Activated CD4-positive, alpha-beta T cell treated with anti-CD3 and anti-CD28 coated beads for 48 hours (primary cell): ENCODE measurements around the gene STK39.

Experiments
- DNase-seq: peaks from one replicate; pipeline ENCODE4 v3.0.0-alpha.2; 2020

STK39 gene

DNA sequence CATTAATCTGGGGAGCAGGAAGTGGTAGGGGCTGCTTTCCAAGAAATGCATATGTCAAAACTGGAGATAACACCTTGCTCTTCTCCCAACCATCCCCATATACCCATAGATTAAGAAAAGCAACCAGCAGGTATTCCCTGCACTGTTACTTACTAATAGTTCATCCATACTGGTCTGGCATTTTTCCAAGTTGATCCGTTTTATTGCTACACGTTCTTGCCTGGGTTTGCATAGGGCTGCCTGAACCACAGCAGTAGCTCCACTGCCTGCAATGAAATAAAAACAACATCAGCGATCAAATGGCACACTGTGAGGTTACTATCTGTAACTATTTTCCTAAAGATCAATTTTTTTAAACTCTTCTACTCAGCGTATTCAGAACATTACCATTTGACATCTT is 65.6 kb downstream of the STK39 start:
- DNase-seq = no peak

DNA sequence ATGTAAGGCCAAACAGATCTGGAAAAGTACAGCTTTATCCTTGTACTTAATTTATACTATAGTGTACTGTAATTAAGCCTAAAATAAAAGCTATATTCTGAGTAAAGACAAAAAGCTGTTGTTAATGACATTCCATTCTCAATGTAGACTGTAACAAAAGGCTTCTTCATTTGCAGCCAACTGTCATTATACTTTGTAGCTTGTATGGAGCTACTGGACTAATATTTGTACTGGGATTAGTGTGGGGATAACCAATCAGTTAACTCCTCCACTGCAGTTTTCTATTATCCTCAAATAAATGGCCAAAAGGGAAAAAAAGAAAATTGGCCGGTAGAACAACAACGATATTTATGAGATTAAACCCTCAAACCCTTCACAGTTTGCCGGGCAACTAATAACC is 66.5 kb downstream of the STK39 start:
- DNase-seq = no peak

DNA sequence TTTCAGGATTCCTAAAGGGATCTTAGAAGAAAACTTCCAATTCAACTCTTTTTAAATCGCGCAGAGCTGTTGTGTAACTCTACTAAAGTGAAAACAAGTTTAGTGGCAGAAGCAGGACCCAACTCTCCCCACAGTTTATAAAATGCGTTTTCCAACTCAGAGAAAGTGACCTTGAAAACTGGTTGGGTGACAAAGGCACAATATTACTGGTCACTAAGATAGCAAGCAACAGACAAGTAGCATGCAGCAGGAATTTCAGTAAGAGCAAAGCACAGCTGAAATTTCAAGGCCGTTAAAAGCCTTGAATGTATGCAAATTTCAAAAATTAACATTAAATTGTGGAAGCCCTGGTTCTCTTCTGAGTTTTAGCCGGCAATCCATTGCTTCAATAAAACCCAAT is 66.9 kb downstream of the STK39 start:
- DNase-seq = no peak

DNA sequence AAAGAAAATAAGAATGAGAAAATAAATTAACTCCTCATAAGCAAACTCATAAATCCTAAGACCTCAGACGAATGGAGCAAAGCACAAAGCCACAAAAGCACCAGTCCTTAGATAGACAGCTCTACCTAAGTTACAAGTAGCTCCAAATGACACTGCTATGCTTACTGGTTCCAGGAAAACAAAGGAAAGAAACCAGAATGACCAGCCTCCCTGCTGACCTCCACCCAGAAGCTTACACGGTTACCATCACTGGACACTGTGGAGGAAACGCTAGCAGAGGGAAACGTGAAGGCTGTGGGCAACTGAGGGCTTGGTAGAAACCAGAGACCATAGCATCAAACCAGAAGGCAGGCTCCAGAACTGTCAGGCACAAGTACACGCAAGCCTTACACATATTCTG is 67.8 kb downstream of the STK39 start:
- no peak for DNase-seq

DNA sequence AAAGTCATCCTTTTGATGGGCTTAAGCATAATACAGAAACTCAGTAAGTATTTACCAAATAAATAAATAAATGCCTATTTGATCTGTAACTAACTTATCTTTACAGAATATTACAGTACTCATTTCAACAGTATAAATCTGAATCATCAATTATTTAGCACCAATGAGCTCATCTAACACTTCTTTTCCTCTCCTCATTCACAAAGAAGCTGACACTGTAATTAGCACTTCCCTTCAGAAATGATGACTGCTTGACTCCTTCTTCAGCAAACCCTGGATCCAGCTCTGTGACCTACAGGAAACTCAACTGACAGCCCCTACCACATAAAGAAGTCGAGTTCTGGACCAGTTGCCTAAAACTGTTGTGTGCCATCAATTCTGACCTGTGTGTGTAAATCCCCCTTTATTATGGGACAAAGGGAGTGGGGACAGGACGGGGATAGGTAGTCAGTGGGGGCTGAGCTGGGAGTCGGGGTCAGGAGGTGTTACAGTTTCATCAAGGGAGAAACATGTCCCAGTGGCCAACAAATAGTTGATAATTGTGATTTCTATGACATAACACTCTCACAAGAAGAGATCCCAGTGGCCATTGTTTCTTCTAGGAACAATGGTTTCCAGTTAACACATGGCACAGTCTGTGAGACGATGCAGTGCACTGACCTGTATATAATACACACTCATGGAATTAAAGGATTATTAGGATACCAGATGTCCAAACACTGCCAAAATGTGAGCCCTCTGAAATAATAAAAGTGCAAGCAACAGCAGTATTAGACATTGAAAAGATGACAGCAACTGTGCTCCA is 68.7 kb downstream of the STK39 start:
- DNase-seq = no peak

DNA sequence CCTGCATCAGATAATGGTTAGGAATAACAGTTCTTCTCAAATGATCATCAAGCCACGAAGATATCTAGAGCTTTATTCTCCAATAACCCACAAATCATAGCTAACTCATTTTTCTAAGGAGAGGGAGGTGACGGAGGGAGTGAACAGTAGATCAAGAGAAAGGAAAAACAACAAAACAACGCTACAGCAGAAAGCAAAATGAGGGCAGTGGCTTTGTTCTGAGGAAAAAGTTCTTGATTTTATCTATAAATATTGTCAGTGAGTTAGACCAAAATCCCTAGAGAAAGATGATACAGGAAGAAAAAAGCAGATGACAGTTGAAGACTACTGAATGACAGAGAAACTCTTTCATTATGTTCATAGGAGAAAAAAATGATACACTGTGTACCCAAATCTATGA is 71.0 kb downstream of the STK39 start:
- DNase-seq = no peak

DNA sequence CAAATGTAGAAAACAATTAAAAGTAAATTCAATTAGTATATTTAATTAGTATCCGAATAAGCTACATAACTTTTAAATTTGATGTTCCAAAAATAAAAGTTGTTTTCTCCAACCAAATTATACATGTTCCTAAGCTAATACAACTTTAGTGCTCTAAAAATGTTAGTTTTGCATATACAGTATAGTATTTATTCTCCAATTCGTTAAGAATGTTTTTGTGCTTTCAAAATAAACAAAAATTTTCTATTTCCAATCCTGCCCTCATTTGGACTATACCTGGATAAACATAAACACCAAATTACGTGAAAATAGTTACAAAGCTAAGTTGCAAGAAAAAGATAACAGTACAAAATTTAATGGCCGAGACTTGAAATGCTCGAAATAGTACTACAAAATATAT is 71.9 kb downstream of the STK39 start:
- no peak for DNase-seq

DNA sequence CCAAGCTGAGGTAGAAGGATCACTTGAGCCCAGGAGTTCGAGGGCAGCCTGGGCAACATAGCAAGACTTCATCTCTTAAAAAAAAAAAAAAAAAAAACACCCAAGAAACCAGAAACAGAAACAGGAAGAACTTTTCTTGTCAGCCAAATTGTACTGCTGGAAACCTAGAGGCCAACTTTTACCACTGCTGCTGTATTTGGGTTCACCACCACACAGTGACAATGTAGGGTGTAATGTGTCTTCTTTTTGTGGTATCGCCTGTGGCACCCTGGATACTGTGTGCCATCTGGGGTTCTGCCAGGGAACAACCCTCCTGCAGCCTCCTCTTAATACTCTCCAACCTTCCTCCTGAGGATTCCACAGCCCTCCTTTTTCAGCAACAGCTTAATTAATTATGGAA is 72.6 kb downstream of the STK39 start:
- DNase-seq = no peak

DNA sequence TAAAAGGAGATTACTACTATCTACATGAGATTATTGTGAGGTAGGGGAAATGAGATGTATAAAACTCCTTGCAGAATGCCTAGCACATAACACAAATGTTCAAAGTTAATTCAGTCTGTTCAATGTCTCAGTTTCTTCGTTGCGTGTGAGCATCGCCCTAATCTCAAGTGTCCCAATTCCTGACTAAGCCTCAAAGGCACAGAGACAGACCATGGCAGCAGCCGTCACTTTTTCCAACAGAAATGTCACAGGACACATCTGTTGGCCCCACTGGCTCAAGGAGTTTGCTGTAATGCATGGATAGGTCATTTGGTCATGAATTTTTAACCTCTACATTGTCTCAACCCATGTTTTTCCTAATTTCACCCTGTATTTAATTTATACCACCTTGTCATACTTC is 75.3 kb downstream of the STK39 start:
- DNase-seq = no peak

DNA sequence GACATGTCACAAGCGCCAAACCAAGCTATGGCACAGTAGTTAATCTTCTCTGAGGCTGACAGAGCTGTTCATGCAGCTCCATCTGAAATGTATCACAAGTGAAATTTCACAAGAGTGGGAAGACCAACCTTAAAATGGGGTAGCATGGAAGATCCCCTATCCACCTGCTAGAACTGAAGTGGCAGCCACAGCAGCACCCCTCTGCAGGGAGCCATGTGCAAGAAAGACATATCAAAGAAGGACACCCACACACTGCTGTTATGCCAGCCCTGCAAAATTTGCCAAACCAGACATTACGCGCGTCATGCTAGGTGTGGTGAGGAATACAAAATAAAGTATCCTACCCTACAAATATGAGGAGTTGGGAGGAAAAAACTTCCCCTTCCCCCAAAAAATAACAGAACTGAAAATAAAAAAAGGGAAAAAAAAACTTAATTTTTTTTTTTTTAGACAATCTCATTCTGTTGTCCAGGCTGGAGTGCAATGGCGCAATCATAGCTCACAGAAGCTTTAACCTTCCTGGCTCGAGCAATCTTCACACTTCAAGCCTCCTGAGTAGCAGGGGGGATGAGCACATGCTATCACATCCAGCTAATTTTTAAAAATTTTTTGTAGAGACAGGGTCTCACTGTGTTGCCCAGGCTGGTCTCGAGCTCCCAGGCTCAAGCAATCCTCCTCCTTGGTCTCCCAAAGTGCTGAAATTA is 76.2 kb downstream of the STK39 start:
- no peak for DNase-seq

DNA sequence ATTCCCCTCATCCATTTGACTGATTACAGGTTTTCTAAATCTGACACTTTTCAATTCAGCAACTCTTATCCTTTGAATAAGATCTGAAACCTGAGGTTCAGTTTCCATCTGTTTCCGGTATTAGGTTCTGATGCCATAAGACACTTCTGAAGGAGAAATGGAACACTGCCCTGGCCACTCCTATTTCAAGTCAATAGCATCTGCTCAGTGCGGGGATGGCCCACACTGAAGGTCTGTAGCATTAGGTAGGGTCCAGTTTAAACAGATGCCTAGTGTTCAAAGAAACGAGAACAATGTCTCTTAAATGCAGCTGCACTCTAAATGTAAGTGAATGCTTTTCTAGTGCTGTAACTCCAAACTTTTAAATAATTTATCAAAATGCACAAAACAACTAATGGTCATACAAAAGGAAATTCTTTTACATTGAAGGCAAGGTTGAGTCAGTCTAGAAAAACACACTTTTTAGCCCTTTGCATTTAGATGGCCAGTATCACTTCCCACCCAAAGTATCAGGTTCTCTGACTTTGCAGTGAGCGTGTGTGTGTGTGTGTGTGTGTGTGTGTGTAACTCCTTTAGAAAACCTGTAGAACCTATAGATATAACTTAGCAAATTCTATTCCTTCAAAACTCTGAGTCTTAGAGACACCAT is 78.2 kb downstream of the STK39 start:
- peak; percentile 28 for DNase-seq

DNA sequence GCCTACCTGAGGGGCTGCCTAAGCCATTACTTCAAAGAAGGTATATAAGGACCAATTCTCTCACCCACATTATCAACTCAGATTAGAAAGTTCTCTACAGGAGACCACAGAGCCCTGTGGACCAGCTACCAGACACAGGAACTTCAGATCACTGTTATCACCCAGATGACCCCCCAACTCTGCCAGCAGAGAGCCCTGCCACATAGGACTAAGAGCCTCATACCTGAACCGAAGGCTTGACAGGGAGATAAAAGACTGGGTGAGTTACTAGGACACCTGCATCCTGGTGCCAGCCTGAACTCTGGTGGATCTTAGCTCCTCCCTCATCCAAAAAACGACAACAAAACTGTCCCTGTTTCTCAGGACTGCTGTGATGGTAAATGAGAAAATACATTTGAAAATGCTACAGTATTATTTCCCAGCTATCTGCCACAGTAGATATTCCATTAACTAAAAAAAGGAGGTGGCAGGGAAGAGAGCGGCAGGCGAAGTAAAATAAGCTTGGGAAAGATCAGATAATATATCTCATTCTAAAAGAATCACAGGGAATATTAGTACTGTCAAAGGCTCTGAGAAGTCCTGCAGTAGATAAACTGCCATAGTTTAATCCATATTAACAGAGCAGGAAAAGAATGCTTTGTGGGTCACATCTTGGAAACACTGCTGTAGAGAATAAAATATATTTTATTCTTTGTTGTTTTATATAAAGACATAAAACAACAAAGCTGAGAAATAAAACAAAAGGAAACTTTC is 79.7 kb downstream of the STK39 start:
- DNase-seq = no peak

DNA sequence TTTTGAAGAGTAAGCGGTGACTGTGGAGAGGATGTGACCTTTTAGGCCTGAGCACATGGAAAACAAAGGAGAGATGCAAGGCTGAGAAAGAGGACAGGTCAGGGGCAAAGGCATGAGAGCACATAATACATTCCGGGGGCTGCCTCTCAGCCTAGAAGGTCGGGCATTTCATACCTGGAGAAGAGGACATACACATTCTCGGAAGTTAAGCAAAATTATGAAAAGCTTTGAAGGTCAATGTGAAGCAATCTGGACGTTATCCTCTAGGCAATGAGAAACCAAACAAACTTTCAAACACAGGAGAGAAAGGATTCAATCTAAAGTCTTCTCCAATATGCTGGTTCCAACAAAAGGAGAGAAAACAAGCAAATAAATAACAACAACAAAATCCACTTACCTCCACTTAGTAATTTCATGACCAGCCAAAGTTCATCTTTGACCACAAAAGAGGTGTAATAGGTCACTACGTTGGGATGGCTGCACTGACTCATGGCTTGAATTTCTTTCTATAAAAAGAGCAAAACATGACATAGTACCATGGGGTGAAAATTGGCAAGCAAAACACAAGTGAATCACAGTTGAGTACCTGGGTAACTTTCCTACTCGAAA is 80.4 kb downstream of the STK39 start:
- DNase-seq = peak; percentile 47

DNA sequence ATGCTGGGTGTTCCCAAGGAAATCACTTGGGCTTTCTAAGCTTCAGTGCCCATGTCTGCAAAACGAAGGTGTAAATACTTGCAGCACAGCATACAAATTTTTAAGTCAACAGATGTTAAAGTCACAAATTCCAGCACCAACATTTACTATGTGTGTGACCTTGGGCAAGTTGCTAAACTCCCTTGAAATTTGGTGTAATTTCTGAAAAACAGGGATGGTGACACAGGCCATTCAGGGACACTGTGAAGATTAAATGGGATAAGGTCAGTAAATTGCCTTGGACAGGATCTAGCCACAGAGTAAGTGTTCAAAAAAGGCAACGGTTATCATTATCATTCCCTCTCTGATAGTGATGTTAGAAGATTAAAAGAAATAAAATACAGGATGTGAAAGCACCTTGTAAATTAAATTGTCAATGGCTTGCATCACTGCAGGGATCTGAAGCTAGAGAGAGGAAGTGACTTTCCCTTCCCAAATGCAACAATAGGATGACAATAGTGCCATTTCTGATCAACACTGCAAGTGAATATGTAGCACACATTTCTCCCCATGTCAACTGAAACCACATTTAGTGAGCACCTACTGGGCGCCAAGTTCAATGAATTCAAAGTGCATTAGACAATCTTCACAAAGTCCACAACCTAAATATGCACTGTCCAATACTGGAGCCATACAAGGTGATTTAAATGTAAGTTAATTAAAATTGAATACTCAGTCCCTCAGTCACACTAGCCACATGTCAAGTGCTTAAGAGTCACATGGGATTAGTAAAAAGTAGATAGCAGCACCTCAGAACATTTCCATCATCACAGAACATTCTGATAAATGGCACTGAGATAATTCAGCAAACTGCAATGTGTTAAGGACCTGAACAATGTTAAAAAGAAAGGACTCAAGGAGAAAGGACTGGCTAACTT is 81.2 kb downstream of the STK39 start:
- no peak for DNase-seq

DNA sequence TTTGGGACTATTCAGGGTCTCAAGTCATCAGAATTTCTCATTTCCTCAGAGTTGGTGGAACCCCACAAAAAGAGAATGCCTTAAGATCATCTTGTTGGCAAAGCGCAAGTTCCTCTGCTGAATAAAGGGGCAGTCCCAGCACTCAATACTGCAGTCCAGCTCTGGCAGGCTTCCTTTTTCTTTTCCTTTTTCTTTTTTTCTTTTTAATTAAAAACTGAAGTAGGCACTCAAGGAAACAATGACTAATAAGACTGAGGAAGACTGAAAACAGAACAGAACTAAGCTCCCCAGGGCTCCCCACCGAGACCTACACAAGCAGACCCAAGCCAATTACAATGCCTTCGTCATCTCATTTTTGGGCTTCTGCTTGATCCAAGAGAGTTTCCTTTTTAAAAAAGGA is 82.0 kb downstream of the STK39 start:
- peak; percentile 24 for DNase-seq

DNA sequence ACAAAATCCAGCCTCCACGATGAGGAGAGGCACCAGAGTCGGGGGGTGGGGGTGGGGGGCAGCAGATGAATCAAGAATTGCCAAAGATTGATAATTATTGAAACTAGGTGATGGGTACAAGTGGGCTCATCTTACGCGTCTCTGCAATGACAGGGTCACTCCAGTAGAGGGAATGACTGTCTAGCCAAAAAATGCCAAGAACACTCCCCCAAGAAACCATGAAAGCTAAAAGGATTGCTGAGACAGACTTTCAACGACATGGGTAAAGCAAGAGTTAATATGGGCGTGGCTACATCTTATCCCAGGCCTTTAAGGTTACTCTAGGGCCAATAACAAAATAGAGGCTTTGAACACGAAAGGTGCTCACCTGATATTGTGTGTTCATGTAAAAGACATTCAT is 86.5 kb downstream of the STK39 start:
- DNase-seq = no peak

DNA sequence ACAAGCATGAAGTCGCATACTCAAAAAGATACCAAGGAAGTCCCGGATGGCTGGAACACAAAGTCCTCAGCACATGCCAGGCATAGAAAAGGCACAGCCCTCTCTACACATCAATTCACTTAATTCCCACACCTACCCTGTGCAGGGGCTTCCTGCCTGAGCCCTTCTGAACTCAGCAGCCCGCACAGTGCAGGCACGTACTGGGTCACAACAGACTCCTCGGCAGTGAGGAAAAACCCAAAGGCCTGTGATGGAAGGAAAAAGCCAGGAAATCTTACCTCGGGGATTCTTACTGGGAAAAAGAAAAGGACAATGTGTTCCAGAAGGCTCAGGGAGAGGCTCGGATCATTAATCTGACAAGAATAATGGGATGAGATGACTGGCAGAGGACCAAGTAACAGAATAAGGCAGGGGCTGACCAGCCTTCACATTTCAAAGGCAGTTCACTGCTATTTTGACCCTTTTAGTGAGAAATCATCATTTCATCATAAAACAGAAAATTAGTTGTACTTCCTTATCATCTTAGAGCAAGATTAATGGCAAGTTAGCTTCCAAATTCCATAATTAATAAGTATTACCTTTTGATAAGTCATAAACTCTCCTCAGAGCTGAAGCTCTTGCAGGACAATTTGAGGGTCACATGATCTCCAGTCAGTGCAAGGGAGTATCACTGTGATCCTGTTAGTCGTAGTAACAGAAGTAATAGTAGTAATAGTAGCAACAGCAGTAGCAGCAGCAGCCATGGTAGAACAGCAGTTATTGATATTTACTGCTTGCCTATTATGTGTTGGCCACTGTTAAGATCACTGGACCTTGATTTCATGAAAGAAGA is 87.4 kb downstream of the STK39 start:
- no peak for DNase-seq

DNA sequence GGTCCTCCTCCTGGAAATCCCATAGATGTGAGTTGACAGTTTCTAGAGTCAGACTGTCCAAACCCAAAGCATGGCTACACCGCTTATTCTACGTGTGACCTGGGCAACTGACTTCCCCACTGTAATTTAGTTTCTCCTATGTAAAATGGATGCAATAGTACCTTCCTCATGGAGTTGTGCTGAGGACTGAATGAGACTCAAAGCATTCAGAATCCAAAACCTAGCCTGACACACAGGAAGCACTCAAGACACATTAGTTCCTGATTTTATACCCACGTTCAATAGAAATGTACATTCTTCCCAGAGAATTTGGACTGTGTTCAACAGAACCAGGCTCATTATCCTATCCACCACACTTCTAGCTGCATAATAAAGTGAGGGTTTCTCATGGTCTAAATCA is 88.8 kb downstream of the STK39 start:
- no peak for DNase-seq

DNA sequence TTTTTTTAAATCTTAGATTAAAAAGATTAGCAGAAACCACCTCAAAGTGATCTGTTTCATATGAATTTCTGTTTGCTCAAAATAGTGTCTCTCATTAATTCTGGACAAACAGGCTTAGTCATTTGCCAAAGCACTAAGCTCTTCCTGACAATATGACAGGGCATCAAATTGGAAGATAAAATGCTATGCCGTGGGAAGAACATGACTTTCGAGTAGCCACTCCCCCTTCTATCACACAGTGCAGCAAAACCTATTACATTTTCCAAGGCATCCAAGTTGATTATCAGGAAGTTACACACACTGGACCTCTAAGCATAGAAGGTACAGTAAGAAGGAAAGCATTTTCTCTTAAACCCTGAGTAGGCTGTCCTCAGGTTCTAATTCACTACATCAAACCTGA is 89.5 kb downstream of the STK39 start:
- DNase-seq = no peak

DNA sequence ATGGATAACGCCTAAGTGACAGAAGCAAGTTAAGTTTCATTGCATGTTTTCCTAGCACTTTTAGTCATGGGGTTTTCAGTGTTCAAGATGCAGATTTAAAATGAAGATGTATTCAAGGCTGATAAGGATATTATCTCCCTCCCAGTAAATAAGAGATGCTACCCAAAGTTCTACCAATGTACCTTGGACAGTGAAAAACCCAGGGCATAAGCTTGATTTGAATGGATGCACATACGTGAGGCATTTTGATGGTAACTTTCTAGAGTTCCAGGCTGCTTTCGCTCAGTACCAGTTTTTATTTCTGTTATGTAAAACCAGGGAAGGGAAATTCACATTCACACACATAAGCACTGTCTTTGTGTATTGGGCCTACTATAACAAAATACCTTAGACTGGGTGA is 90.3 kb downstream of the STK39 start:
- no peak for DNase-seq

DNA sequence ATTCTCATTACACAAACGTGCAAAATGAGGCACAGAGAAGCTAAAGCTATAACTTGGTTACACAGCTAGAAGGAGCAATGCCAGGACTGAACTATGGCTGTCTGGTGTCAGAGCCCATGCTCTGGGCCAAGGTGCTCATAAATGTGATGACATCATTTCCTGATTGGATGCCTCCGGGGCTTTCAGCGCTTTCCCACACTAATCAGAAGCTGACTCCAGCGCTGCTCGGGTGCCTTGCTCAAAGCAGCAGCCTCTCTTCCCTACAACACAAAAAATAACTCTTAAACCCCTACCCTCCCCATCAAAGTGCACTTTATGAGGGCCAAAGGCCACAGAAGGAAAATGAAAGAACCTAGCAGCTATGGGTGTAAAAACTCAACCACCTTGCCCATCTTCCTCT is 90.7 kb downstream of the STK39 start:
- no peak for DNase-seq
